Cerebellar nuclear complex (tissue), 1 donor: ENCODE results near the gene CD2AP.
A peak's percentile ranks its signal among the peaks of the same experiment; 100 is the strongest.
"Not testable (repeated sequence)": the region's sequence is repeated elsewhere in the genome, so short reads cannot be mapped to it uniquely, and the experiment has no call there.

ENCODE experiments used
- DNase-seq, 2 experiments: peaks; one replicate each; lab custom pipeline; 2025; lab: John Stamatoyannopoulos, UW

Gene CD2AP, protein sequence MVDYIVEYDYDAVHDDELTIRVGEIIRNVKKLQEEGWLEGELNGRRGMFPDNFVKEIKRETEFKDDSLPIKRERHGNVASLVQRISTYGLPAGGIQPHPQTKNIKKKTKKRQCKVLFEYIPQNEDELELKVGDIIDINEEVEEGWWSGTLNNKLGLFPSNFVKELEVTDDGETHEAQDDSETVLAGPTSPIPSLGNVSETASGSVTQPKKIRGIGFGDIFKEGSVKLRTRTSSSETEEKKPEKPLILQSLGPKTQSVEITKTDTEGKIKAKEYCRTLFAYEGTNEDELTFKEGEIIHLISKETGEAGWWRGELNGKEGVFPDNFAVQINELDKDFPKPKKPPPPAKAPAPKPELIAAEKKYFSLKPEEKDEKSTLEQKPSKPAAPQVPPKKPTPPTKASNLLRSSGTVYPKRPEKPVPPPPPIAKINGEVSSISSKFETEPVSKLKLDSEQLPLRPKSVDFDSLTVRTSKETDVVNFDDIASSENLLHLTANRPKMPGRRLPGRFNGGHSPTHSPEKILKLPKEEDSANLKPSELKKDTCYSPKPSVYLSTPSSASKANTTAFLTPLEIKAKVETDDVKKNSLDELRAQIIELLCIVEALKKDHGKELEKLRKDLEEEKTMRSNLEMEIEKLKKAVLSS

DNA sequence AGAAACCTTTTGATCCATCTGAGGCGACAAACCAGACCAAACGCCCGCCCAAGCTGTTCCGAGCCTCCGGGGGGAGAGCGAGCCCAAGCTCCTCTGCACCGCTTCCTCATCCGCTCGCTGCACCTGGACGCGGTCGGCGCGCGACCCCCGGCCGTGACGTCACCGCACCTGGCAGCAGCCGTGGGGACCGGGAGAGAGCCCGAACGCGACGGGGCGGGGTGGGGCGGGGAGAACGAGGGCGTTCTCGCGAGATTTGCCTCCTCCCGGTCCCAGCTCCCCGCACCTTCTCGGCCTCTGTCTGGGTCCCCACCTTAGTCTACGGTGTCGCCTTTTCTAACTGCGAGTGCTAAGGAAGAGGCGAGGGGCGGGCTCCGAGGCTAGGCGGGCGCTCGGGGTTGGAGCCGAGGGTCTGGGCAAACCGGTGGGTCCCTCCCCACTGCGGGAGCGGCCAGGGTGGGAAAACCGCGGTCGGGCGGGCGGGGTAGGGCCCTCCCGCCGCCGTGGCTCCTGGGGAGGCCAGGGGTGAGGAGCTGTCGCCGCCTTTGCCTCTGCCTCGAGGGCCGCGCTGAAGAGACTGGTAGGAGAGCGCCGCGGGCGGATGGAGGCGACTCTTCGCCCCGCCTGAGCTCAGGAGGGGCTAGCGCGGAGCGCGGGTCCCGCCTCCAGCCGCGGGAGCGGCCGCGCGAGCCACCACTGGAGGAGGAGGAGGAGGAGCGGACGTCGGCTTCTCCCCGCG, at the start of gene CD2AP:
CD2AP (plus strand) TSS at position 293 of the 736 bp plus-strand sequence. CDS start 456 bp downstream, outside the sequence.
- peak; percentile 19 to 42 for DNase-seq

DNA sequence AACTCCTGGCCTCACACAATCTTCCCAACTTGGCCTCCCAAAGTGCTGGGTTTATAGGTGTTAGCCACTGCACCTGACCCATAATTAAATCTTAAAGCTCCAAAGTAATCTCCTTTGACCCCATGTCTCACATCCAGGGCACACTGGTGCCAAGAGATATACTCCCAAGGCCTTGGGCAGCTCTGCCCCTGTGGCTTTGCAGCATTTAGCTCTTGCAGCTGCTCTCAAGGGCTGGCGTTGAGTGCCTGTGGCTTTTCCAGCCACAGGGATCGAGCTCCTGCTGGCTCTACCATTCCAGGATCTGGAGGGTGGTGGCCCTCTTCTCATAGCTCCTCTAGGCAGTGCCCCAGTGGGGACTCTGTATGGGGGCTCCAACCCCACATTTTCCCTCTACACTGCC, 49.3 kb upstream of the CD2AP start:
- no peak for DNase-seq

DNA sequence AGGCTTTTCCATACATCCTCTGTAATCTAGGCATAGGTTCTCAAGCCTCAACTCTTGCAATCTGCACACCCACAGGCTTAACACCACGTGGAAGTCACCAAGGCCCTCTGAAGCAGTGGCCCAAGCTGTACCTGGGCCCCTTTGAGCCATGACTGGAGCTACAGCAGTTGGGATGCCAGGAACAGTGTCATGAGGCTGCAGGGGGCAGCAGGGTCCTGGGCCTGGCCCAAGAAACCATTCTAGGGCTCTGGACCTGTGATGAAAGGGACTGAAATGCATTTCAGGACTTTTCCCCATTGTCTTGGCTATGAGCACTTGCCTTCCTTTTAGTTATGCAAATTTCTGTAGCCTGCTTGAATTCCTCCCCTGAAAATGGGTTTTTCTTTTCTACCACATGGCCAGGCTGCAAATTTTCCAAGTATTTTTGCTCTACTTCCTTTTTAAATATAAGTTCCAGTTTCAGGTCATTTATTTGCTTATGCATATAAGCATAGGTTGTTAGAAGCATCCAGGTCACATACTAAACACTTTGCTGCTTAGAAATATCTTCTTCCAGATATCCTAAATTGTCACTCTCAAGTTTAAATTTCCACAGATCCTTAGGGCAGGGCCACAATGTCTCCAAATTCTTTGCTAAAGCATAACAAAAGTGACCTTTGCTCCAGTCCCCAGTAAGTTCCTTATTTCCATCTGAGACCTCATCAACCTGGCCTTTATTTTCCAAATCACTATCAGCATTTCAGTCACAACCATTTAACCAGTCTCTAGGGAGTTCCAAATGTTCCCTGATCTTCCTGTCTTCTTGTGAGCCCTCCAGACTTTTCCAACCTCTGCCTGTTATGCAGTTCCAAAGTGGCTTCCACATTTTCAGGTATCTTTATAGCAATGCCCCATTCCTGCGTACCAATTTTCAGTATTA, 48.6 kb upstream of the CD2AP start:
- no peak for DNase-seq

DNA sequence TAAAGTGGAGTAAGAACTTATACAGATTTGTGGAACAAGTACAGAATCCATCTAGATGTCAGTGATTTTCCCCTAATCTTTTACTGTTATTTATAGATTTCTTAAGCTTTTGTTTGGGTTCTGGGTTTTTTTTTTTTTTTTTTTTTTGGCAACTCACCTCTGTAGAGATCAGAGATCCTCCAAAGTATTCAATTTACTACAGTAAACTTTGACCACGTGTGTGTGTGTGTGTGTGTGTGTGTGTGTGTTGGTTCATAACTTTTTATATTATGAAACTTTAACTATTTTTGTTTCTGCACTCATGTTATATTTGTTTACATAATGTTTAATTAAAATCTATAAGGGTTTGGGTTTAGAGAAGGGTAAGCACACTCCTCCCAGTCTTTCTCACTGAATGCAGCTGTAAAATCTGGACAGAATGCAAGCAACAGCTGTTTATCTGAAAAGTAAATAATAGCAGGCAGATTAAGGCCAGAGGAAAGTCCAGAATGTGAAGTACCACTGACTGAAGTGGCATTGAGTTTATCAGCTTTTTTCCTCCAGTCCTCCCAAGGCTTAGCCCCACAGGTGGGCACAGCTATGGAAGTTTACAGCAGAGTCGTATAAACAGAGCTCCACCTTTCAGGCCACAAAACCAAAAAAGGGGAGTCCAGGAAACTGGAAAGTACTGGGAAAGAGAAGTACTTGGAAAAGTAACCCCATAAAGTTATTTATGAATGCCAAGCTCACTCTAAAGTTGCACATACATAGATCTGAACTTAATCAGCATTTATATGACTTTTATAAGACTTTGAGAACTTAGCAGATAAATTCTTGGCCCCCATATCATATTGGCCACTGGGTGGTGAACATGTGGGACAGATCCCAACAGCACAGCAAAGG, 43.0 kb upstream of the CD2AP start:
- DNase-seq = no peak

DNA sequence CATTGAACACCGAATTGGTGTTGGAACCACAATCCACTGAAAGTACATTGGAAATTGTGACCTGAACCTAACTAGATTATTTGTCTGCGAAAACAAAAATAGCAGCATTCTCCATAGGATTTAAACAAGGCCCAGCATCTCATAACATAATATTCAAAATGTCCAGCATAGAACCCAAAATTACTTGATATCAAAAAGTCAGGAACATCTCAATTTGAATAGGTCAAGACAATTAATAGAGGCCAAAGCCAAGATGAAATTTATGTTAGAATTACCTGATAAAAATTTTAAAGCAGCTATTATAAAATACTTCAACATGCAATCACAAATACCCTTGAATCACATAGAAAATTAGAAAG, 42.4 kb upstream of the CD2AP start:
- DNase-seq = no peak

DNA sequence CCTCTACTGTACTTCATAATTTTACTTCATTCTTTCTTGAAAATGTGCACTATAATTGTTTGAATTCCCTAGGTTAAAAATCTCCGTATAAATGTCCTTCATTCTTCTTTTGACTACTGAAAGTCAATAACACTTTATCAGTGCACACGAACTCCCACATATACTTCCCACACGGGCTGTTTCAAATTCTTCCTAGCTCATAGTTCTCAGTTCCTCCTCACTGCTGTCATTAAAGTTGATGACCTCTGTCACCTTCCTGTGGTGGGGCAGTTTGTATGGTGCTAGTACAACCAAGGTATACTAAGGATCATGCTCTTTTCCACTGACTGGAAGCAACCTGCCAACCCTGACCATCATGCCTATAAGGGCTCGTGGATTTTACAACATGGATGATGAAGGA, 40.0 kb upstream of the CD2AP start:
- DNase-seq = no peak

DNA sequence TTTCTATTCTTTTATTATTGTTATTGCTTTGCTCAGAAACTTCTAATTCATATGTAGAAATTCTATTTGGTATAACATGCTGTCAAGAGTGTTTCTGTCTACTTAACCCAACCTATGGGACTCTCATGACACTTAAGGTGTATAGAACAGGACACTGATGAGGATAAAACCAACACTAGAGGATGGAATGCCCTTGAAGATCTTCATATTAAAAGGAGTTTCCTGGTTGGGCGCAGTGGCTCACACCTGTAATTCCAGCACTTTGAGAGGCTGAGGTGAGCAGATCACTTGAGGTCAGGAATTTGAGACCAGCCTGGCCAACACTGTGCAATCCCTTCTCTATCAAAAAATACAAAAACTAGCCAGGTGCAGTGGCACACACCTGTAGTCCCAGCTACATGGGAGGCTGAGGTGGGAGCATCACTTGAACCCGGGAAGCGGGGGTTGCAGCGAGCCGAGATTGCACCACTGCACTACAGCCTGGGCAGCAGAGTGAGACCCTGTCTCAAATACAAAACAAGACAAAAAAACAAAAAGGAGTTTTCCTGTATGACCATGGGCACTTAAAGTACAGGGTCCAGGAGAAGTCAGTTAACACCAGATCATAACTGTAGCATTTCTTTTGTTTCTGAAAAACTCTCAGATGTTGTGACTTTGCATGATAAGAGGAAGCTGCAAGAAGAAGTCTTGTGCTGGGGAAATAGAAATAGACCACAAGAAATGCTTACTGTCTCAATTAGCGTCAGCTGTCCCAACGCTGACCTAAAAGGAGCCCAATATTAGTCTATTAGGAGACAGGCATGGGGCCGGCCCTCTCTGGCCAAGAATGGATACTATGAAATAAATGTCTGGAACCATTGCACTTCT, 38.9 kb upstream of the CD2AP start:
- no peak for DNase-seq

DNA sequence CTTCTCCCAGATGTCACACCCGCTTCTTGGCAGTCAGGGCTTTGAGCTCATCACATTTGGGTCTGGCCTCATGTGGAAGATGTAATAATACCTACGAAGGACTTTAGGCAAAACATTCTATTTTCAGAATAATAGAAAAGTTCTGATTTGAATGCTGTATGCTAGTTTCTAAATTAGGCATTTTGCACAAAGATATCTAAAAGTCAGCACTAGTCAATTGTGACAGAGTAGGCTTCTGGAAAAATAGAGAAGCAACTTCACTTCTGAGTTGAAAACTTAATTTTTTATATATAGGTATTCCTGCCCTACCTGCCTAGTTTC, 38.3 kb upstream of the CD2AP start:
- no peak for DNase-seq

DNA sequence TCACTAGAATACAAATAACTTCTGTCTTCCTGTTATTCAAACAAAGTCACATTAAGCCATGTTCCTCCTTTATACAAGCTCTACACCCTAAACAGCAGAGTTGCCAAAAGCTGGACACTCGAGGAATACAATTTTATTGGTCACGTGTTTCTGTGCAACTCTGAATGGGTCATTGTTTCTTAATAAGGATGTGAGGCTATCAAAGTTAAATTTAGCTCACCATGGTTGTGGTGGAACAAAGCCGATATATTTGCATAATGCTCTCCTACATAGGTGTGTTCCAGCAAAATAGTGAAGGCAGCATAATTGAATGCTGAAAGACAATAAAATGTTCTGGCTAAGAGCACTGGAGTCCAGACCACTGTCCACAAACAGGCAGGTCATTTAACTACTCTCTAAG, 36.9 kb upstream of the CD2AP start:
- no peak for DNase-seq

DNA sequence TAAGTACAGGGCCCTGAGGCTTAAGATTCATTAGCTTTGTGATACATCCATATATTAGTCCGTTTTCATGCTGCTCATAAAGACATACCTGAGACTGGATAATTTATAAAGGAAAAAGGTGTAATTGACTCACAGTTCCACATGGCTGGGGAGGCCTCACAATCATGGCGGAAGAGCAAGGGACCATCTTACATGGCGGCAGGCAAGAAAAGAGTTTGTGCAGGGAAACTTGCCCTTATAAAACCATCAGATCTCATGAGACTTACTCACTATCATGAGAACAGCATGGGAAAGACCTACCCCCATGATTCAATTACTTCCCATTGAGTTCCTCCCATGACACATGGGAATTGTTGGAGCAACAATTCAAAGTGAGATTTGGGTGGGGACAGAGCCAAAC, 32.6 kb upstream of the CD2AP start:
- not testable (repeated sequence) for DNase-seq

DNA sequence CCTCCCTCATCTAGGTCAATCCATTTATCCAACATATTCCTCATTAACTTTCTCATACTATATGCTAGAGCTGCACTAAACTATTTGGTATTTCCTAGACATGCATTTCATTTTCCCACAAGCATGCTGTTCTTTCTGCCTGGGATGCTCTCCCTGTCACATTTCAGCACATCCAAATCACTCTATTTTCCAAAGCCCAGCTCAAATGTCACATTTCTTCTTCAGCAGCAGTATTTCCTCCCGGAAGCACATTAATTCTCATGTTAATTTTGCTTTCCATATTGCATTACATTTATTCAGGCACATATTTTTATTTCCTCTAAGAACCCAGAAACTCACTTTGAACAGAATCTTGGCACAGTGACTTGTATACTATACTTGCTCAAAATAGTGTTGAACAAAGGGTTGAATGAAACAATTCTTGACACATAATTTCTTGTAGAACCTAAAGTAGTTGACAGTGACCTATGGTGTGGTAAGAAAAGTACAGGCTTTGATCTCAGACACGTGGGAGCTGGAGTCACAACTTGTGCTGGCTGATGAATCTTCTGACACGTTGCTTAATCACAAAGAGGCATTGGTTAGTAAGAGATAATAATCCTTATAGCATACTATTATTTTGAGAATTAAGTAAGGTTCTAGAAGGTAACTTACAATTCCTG, 30.8 kb upstream of the CD2AP start:
- DNase-seq = no peak

DNA sequence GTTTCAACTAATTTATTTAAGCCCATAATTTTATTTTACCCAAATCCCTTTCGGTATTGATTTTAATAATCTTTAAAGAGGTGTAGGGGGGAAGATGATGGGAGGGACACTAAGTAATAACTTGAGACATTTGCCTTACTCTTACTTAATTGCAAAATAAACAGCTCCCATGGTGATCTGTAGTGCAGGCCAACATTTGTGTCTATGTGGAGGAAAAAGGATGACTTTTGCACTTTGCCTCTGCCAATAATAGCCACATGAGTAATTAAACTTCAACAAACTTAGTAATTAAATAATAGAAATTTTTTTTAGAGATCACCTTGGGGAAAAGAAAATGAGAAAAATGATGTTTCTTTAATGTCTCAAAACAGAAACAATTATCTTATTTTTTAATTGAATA, 29.9 kb upstream of the CD2AP start:
- no peak for DNase-seq

DNA sequence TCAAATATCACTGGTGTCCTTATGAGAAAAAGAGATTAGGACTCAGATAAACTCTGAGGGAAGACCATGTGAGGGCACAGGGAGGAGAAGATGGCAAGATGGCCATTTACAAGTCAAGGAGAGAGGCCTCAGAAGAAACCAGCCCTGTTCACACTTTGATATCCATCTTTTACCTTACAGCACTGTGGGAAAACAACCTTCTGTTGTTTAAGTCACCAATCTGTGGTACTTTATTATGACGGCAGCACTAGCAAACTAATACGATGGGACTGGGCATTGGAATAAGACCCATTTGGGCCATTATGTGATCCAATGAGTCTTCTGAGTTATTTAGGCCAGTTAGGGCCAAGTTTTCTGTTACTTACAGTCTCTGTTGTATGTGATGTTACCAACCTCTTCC, 26.4 kb upstream of the CD2AP start:
- DNase-seq = no peak

DNA sequence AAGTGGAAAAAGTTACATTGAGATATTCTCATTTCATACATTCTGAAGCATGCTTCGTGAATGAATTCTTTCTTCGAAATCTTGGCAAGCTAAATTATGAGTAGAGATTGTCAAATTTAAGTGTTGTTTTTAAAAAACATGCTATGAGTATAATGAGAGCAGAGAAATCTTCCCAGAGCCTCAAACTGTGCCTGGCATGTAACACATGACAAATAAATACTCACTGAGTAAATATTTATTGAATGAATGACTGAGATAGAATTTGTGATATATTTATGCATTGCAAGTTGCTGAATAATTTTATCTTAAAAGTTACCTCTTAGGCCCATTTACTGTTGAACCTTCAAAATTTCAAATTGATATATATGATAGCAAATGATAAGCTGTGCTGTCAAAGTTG, 24.7 kb upstream of the CD2AP start:
- no peak for DNase-seq

DNA sequence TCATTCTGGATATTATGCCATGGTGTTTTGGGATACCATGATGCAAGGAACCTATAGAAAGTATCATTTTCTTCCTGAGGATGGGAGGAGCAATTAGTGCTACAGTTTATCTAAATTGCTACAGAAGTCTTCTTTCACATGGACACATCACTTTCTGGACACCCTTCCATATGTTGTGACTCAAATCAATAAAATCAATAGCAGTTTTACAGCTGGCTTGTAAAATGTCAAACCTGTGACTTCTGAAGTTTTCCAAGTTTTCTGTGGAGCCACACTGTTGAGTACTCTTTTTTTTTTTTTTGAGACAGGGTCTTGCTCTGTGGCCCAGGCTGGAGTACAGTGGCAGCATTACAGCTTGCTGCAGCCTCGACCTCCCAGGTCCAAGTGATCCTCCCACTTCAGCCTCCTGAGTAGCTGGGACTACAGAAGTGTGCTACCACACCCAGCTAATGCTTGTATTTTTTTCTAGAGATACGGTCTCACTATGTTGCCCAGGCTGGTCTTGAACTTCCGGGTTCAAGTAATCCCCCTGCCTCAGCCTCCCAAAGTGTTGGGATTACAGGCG, 24.1 kb upstream of the CD2AP start:
- DNase-seq = no peak

DNA sequence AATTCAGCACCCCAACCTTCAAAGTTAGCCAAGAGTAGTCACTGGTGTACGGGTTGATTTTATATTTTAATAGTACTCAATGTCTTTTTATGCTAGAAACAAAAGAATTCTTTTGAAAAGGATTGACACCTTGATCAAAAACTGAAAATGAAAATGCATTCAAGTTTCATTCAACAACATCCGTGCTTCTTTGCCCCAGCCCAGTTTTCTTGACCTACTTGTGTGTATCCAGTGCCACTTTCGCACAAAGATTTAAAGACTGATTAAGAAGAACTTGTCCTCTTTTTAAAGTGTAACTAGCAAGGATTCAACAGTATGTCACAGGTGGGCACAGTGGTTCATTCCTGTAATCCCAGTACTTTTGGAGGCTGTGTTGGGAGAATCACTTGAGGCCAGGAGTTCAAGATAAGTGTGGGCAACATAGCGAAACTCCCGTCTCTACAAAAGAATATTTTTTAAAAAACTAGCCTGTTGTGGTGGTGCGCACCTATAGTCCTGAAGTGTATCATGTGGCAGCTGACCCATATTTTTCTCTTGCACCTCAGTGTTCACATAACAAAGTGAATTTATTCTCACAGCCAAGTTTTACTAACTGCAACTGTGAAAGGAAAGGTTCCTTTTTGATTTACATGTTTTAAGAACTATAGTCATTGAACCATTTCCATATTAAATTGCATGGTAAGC, 22.7 kb upstream of the CD2AP start:
- no peak for DNase-seq

DNA sequence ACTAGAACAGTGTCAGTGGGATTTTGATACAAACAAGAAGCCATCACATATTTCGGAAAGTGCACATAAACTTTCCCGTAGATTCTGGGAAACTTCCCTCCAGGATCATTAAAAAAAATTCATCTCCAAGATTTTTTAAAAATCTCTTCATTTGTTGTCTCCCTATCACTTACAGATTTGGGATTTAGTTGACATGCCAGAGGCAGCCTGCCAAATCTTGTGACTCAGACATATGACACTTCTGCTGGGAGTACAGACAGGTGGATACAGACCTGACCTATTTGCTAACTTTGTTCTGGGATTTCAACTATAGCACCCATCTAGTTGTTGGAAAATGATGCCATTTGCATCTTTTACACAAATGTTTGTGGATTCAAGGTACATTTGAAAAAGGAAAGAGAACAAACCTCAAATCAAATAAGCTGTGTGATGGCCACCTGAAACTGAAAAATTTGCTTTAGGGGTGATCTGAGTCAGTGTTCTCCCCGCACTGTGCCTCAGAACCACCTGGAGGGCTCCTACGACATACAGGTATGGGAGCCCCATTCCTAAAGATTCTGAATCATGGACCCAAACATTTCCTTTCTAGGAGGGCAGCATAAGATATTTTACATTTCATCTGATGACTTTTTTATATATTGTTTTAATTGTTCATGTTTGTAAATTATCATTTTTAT, 21.9 kb upstream of the CD2AP start:
- DNase-seq = no peak

DNA sequence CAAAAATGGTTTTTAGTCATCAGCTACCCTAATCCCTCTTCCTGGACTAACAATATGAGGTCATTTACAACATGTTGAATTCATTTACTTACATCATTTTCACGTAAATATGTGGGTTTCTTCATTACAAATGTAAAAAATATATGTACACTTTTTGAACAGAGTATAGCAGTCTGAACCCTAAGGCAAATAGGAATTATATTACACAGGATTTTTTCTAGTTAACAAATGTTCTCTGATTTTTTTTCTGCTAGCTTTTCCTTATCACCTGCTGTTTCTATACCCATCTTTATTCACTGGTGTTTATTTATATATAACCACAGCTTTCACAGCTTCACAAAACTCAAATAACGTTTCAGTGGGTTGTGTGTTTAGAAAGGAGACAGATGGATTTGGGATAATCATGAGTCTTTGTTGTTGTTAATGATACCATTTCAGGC, 21.0 kb upstream of the CD2AP start:
- DNase-seq = no peak
